MCF 10A (cell line): ENCODE measurements around the gene CRTC1. TPM values are rescaled to one million over a fixed set of nuclear protein-coding genes. Genes with fewer than 3 reads are reported as not detected.

Experiments
- BruUV-seq: library from RNA; stranded (reverse); fragments of 400-500 nt; replicated peaks from 2 replicates; lab custom pipeline; 2021; lab: Mats Ljungman, UMichigan
- CTCF ChIA-PET: fragments of 300-600 bp; sonication (Branson Sonifier 250); formaldehyde crosslinking; extraction: SDS; loops from one replicate; lab custom pipeline; 2021; ENCODE audit warnings: antibody characterized with exemption, inconsistent platforms; lab: Yijun Ruan, JAX
- POLR2A ChIA-PET: fragments of 300-600, 350-650 bp; sonication (Branson Sonifier 250); formaldehyde crosslinking; extraction: SDS; loops from one replicate; lab custom pipeline; 2020; ENCODE audit warnings: antibody characterized with exemption, inconsistent platforms; lab: Yijun Ruan, JAX
- DNase-seq: peaks from one replicate; pipeline ENCODE4 v3.0.0-alpha.2; 2018; ENCODE audit not compliant: unreplicated experiment
- H3K27ac Mint-ChIP-seq: one replicate; pipeline ENCODE4 v1.8.0; 2022; ENCODE audit warnings: mild to moderate bottlenecking, low read depth, mixed read lengths; ENCODE audit not compliant: unreplicated experiment
- H3K27me3 Mint-ChIP-seq: one replicate; pipeline ENCODE4 v1.8.0; 2022; ENCODE audit warnings: mixed read lengths; ENCODE audit not compliant: insufficient read depth, unreplicated experiment
- H3K36me3 Mint-ChIP-seq: one replicate; pipeline ENCODE4 v1.8.0; 2022; ENCODE audit warnings: mild to moderate bottlenecking, moderate library complexity, mixed read lengths; ENCODE audit not compliant: insufficient read depth, unreplicated experiment
- H3K4me1 Mint-ChIP-seq: one replicate; pipeline ENCODE4 v1.8.0; 2022; ENCODE audit warnings: mixed read lengths; ENCODE audit not compliant: insufficient read depth, unreplicated experiment
- H3K4me3 Mint-ChIP-seq: one replicate; pipeline ENCODE4 v1.8.0; 2022; ENCODE audit warnings: mild to moderate bottlenecking, moderate library complexity, mixed read lengths; ENCODE audit not compliant: unreplicated experiment
- H3K9me3 Mint-ChIP-seq: one replicate; pipeline ENCODE4 v1.8.0; 2022; ENCODE audit warnings: mixed read lengths; ENCODE audit not compliant: unreplicated experiment
- intact Hi-C: fragments of 100-400 bp; cut with micrococcal nuclease; formaldehyde crosslinking; loops from 2 replicates; pipeline ENCODE4 v1.14.1; 2022
- total RNA-seq: library from RNA; stranded (reverse); gene quantifications from 2 replicates; pipeline ENCODE4 v1.2.3, GENCODE V29; 2022
- TF ChIP-seq, protein P1 (sequence below): fragments of 200-600 bp; IDR thresholded peaks from one replicate; pipeline ENCODE4 v1.8.0; 2022; ENCODE audit warnings: antibody characterized with exemption, mild to moderate bottlenecking; ENCODE audit not compliant: unreplicated experiment

Gene CRTC1
- total RNA-seq, 1 experiment from 2014 or later, result 11.1 TPM

- no TSS peak for BruUV-seq
- Mint-ChIP-seq H3K36me3 (peaks cover 4% of the 10 kb centered on the region), H3K27me3 (no peaks in the 10 kb centered on the region), H3K27ac (peak overlapping the region; percentile 63), H3K4me1 (peaks cover 45% of the 10 kb centered on the region), H3K4me3 (peak overlapping the region; percentile 66), H3K9me3 (no peaks in the 10 kb centered on the region)
- TF ChIP-seq, protein P1, sequence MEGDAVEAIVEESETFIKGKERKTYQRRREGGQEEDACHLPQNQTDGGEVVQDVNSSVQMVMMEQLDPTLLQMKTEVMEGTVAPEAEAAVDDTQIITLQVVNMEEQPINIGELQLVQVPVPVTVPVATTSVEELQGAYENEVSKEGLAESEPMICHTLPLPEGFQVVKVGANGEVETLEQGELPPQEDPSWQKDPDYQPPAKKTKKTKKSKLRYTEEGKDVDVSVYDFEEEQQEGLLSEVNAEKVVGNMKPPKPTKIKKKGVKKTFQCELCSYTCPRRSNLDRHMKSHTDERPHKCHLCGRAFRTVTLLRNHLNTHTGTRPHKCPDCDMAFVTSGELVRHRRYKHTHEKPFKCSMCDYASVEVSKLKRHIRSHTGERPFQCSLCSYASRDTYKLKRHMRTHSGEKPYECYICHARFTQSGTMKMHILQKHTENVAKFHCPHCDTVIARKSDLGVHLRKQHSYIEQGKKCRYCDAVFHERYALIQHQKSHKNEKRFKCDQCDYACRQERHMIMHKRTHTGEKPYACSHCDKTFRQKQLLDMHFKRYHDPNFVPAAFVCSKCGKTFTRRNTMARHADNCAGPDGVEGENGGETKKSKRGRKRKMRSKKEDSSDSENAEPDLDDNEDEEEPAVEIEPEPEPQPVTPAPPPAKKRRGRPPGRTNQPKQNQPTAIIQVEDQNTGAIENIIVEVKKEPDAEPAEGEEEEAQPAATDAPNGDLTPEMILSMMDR, result no peak
- CTCF ChIA-PET, result interaction anchor here (1.6 kb wide), 1 partner anchor 176 kb away, joined by 4 read pairs; the partner anchor contains the start of gene REX1BD
- intact Hi-C loops, result loop anchor here (5.0 kb wide), 2 partner anchors 77 to 172 kb away; no protein-coding TSS in a partner anchor
- POLR2A ChIA-PET, result interaction anchor here (0.6 to 2.7 kb wide), 7 partner anchors 8 to 399 kb away, joined by 3 to 18 read pairs (median 4); partner anchors contain the start of gene UPF1
- DNase-seq, result no peak
These were observed 81.1 kb downstream of the CRTC1 start for GRCh38 chr19:18764591-18765051.

- ChIA-PET POLR2A (interaction anchor here (0.9 to 2.7 kb wide), 4 partner anchors 9 to 207 kb away, joined by 3 to 18 read pairs (median 4); partner anchors contain the start of gene UPF1), CTCF (interaction anchor here (0.7 to 1.6 kb wide), 3 partner anchors 11 to 177 kb away, joined by 3 to 4 read pairs (median 3); partner anchors contain the start of genes COPE, DDX49 and REX1BD)
- peaks cover 50% of the 10 kb centered on the region for H3K4me1 Mint-ChIP-seq
- TF ChIP-seq, protein P1, result no peak
- peaks cover 4% of the 10 kb centered on the region for H3K36me3 Mint-ChIP-seq
- H3K4me3 Mint-ChIP-seq, result no peak overlapping the region
- no peaks in the 10 kb centered on the region for H3K27me3 Mint-ChIP-seq
- DNase-seq, result peak; percentile 56
- H3K27ac Mint-ChIP-seq, result peak overlapping the region; percentile 74
- BruUV-seq, result no TSS peak
- no peaks in the 10 kb centered on the region for H3K9me3 Mint-ChIP-seq
- intact Hi-C loops, result no loop called here
These were observed 81.7 kb downstream of the CRTC1 start for GRCh38 chr19:18765224-18765623.

DNA sequence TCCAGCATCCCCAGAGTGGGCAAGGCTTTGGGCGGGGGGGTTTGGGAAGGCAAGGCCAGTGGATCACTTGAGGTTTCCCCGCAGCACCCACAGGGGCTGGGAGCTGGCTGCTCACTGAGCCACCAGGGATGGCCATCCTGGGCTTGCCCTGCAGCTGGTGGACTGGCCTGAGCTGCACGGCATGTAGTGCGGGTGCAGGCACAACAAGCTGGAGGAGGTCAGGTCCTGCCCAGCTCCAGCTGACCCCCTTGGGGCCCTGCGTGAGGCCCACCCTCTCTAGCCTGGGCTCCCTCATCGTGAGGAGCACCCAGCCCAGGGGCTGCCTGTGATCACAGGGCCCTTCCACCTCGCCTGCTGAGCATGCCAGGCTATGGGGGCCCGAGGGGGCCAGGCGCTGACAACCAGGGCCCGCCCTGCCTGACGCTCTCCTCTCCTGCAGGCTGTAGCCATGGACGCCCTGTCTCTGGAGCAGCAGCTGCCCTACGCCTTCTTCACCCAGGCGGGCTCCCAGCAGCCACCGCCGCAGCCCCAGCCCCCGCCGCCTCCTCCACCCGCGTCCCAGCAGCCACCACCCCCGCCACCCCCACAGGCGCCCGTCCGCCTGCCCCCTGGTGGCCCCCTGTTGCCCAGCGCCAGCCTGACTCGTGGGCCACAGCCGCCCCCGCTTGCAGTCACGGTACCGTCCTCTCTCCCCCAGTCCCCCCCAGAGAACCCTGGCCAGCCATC lies 84.7 kb downstream of the CRTC1 start:
- Mint-ChIP-seq H3K9me3 (no peaks in the 10 kb centered on the region), H3K27me3 (no peaks in the 10 kb centered on the region), H3K4me1 (peaks cover 55% of the 10 kb centered on the region), H3K36me3 (peaks cover 9% of the 10 kb centered on the region), H3K27ac (no peak overlapping the region), H3K4me3 (no peak overlapping the region)
- no peak for DNase-seq
- ChIA-PET POLR2A (interaction anchor here (1.0 kb wide), 1 partner anchor 11 kb away, joined by 3 read pairs; no protein-coding TSS in a partner anchor), CTCF (interaction anchor here (0.6 kb wide), 1 partner anchor 69 kb away, joined by 3 read pairs; no protein-coding TSS in a partner anchor)
- intact Hi-C loops, result no loop called here
- no TSS peak for BruUV-seq
- TF ChIP-seq, protein P1, result no peak
